Activated T-helper 1 cell treated with anti-CD3 and anti-CD28 coated beads, Interleukin-2, amount 50 U/mL, for 16 hours (primary cell): ENCODE measurements around the gene CAMKK1.
"Not testable (repeated sequence)": the region's sequence is repeated elsewhere in the genome, so short reads cannot be mapped to it uniquely, and the experiment has no call there.

Source experiments
- DNase-seq, 2 donors: peaks; one replicate each; pipeline ENCODE4 v3.0.0-alpha.2; 2020; ENCODE audit warnings: low read depth in 1 of 2, low spot score in 1 of 2

The CAMKK1 gene

GRCh38 chr17:3880983-3881382, 11.9 kb downstream of the CAMKK1 start:
- no peak for DNase-seq

- no peak for DNase-seq
Observed at GRCh38 chr17:3879591-3880417, 13.0 kb downstream of the CAMKK1 start.

GRCh38 chr17:3879186-3879585, 13.7 kb downstream of the CAMKK1 start:
- DNase-seq = no peak

- DNase-seq = no peak
Observed at GRCh38 chr17:3877220-3877619, 15.6 kb downstream of the CAMKK1 start.

GRCh38 chr17:3875317-3875716, 17.5 kb downstream of the CAMKK1 start:
- no peak for DNase-seq

- DNase-seq = no peak
Observed at GRCh38 chr17:3873862-3874261, 19.0 kb downstream of the CAMKK1 start.

GRCh38 chr17:3870871-3871306, 22.0 kb downstream of the CAMKK1 start:
- no peak for DNase-seq

- DNase-seq = no peak
Observed at GRCh38 chr17:3867606-3868005, 25.2 kb downstream of the CAMKK1 start.

- no peak for DNase-seq
Observed at GRCh38 chr17:3867106-3867505, 25.7 kb downstream of the CAMKK1 start.

- DNase-seq = no peak
Observed at GRCh38 chr17:3866276-3866675, 26.6 kb downstream of the CAMKK1 start.

- DNase-seq = no peak
Observed at GRCh38 chr17:3865176-3865575, 27.7 kb downstream of the CAMKK1 start.

GRCh38 chr17:3864534-3864933, 28.3 kb downstream of the CAMKK1 start:
- DNase-seq = no peak

GRCh38 chr17:3861761-3862681, 30.8 kb downstream of the CAMKK1 start:
- DNase-seq = no peak

- DNase-seq = no peak
Observed at GRCh38 chr17:3860939-3861700, 31.7 kb downstream of the CAMKK1 start.

GRCh38 chr17:3859940-3860339, 32.9 kb downstream of the CAMKK1 start:
- no peak for DNase-seq

- no peak for DNase-seq
Observed at GRCh38 chr17:3857261-3858105, 35.4 kb downstream of the CAMKK1 start.

GRCh38 chr17:3854204-3854603, 38.6 kb downstream of the CAMKK1 start:
- DNase-seq = not testable (repeated sequence)

GRCh38 chr17:3852561-3852960, 40.3 kb downstream of the CAMKK1 start:
- DNase-seq = no peak

- DNase-seq = no peak
Observed at GRCh38 chr17:3851461-3852100, 41.3 kb downstream of the CAMKK1 start.
